ENCODE results near the gene ITPK1. TPM values are rescaled to one million over a fixed set of nuclear protein-coding genes. Genes with fewer than 3 reads are reported as not detected.

The ITPK1 gene
- total RNA-seq, 1 donor from 2014 or later, result 66.9 TPM

GRCh38 chr14:92954933-92955332 lies 160.8 kb downstream of the ITPK1 start:
- H3K9me3 Mint-ChIP-seq, result no peaks in the 10 kb centered on the region
- no peak for DNase-seq (ENCODE audit: low spot score)

DNA sequence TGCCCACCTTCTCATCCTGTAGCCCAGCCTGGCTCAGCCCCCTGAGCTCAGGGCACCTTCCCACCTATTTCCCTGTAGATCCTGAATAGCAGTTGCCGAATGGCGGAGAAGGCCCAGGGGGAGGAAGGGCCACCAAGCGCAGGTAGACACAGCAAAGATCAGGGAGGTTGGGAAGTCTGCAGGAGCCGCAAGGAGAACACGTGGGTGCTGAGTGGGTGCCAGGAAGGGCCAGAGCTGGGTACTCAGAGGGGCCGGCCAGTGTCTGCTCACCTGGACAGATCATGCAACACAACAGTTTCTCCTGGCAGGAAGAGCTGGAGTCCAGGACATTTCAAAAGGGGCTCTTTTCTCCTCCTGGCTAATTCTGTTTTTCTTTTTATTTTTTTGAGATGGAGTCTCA lies 162.2 kb downstream of the ITPK1 start:
- peaks cover 10% of the 10 kb centered on the region for H3K36me3 Mint-ChIP-seq (ENCODE audit: low read depth)
- H3K4me1 Mint-ChIP-seq (ENCODE audit: low read depth), result peaks cover 3% of the 10 kb centered on the region
- no peak overlapping the region for H3K27ac Mint-ChIP-seq
- H3K27me3 Mint-ChIP-seq (ENCODE audit: low read depth), result no peaks in the 10 kb centered on the region
- no peak for DNase-seq (ENCODE audit: low spot score)
- no peaks in the 10 kb centered on the region for H3K9me3 Mint-ChIP-seq
- no peak overlapping the region for H3K4me3 Mint-ChIP-seq (ENCODE audit: low read depth)
- intact Hi-C loops (cut with micrococcal nuclease), result no loop called here

More at GRCh38 chr14:92954933-92955332, 160.8 kb downstream of the ITPK1 start:
- intact Hi-C loops (cut with micrococcal nuclease), result no loop called here
- Mint-ChIP-seq H3K27ac (no peak overlapping the region), H3K36me3 (ENCODE audit: low read depth) (peaks cover 5% of the 10 kb centered on the region), H3K4me3 (ENCODE audit: low read depth) (no peak overlapping the region), H3K27me3 (ENCODE audit: low read depth) (no peaks in the 10 kb centered on the region), H3K4me1 (ENCODE audit: low read depth) (peaks cover 3% of the 10 kb centered on the region)

GRCh38 chr14:92952481-92953298 lies 163.0 kb downstream of the ITPK1 start:
- Mint-ChIP-seq H3K4me1 (ENCODE audit: low read depth) (peaks cover 3% of the 10 kb centered on the region), H3K9me3 (no peaks in the 10 kb centered on the region), H3K36me3 (ENCODE audit: low read depth) (peaks cover 10% of the 10 kb centered on the region), H3K4me3 (ENCODE audit: low read depth) (no peak overlapping the region), H3K27ac (no peak overlapping the region), H3K27me3 (ENCODE audit: low read depth) (no peaks in the 10 kb centered on the region)
- no peak for DNase-seq (ENCODE audit: low spot score)
- intact Hi-C loops (cut with micrococcal nuclease), result loop anchor here (1.0 kb wide), 1 partner anchor 187 kb away; no protein-coding TSS in a partner anchor

DNA sequence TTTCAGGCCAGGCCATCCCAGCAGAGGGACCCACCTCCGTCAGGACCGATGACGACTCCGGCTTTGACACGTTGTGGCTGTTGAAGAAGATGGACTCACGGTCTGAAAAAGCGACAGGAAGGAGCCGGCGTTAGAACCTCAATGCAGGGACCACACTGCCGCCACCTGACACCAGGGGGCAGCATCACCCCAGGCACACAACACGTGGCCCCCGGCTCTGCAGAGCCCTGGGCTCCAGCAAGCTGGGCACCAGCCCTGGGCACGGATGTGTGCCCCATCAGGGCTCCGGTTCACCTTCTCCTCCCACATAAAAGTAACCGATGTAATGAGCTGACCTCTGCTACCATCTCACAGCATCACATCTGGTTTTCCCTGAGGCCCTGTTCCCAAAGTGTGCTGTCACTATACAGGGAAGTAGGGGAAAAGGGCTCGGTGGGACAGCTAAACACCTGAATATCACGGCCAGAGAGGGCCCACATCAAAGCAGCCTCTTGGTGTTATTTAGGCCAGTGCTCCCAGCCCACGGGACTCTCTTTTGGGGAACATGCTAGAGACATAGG lies 163.7 kb downstream of the ITPK1 start:
- Mint-ChIP-seq H3K27ac (no peak overlapping the region), H3K9me3 (no peaks in the 10 kb centered on the region), H3K4me1 (ENCODE audit: low read depth) (peaks cover 3% of the 10 kb centered on the region), H3K36me3 (ENCODE audit: low read depth) (peaks cover 10% of the 10 kb centered on the region), H3K27me3 (ENCODE audit: low read depth) (no peaks in the 10 kb centered on the region), H3K4me3 (ENCODE audit: low read depth) (no peak overlapping the region)
- intact Hi-C loops (cut with micrococcal nuclease), result loop anchor here (1.0 kb wide), 1 partner anchor 187 kb away; no protein-coding TSS in a partner anchor
- peak; percentile 70 for DNase-seq (ENCODE audit: low spot score)

DNA sequence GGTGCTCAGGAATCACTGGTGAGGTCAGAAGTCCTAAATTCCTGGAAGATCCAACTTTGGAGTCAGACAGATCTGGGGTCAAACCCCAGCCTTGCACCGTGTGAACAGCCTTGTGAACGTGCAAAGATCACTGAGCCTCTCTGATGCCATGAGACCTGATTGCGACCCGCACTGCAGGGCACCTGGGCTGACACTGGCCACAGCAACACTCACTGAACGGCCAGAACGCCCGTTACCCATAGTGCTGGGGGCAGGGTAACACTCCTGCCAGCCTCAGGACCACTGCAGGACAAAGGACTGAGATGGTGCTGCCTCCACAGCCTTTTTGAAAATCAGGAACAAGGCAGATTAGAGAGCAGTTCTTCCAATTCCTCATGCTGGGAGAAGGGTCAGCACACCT lies 164.5 kb downstream of the ITPK1 start:
- DNase-seq (ENCODE audit: low spot score), result no peak
- Mint-ChIP-seq H3K9me3 (no peaks in the 10 kb centered on the region), H3K4me3 (ENCODE audit: low read depth) (no peak overlapping the region), H3K4me1 (ENCODE audit: low read depth) (peaks cover 3% of the 10 kb centered on the region), H3K36me3 (ENCODE audit: low read depth) (peaks cover 10% of the 10 kb centered on the region), H3K27ac (no peak overlapping the region), H3K27me3 (ENCODE audit: low read depth) (no peaks in the 10 kb centered on the region)
- intact Hi-C loops (cut with micrococcal nuclease), result no loop called here

DNA sequence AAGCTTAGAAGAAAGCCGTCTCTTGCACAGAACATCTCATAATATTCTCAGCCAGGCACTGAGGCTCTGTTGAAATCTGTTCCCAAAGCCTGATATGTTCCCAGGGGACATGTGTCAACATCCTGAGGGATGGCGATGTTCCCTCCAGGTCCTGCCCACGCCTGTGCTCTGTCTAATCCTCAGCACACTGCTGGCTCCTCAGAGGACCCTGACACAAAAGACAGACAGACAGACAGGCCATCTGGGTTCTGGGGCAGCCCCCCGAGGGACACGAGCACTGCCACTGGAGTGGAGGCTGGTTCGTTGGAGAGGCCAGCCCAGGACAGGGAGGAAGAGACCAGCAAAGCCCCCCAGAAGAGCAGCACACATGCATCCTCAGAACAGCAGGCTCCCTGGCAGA lies 165.0 kb downstream of the ITPK1 start:
- no peak for DNase-seq (ENCODE audit: low spot score)
- H3K4me1 Mint-ChIP-seq (ENCODE audit: low read depth), result peaks cover 3% of the 10 kb centered on the region
- no peak overlapping the region for H3K27ac Mint-ChIP-seq
- no peak overlapping the region for H3K4me3 Mint-ChIP-seq (ENCODE audit: low read depth)
- peaks cover 10% of the 10 kb centered on the region for H3K36me3 Mint-ChIP-seq (ENCODE audit: low read depth)
- no peaks in the 10 kb centered on the region for H3K9me3 Mint-ChIP-seq
- no peaks in the 10 kb centered on the region for H3K27me3 Mint-ChIP-seq (ENCODE audit: low read depth)
- intact Hi-C loops (cut with micrococcal nuclease), result no loop called here

DNA sequence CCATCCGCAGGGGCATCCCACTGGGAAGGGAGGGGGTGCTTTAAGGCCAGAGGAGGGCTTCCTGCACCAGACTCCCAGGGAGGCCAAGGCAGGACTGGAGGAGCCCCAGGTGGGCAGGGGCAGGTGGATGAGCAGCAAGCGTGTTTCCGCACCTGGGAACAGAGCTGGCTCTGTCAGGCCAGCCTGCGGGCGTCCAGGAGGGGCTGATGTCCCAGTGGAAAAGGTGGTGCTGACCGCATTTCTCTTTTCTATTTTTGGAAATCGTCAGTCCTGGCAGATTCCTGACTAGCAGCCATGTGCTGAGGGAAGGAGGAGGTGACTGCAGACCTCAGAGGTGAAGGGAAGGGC lies 165.6 kb downstream of the ITPK1 start:
- Mint-ChIP-seq H3K27ac (no peak overlapping the region), H3K27me3 (ENCODE audit: low read depth) (no peaks in the 10 kb centered on the region), H3K4me1 (ENCODE audit: low read depth) (peaks cover 3% of the 10 kb centered on the region), H3K36me3 (ENCODE audit: low read depth) (peaks cover 10% of the 10 kb centered on the region), H3K4me3 (ENCODE audit: low read depth) (no peak overlapping the region), H3K9me3 (no peaks in the 10 kb centered on the region)
- intact Hi-C loops (cut with micrococcal nuclease), result no loop called here
- no peak for DNase-seq (ENCODE audit: low spot score)

GRCh38 chr14:92949496-92950192 lies 166.1 kb downstream of the ITPK1 start:
- Mint-ChIP-seq H3K36me3 (ENCODE audit: low read depth) (peaks cover 10% of the 10 kb centered on the region), H3K9me3 (no peaks in the 10 kb centered on the region), H3K27ac (no peak overlapping the region), H3K27me3 (ENCODE audit: low read depth) (no peaks in the 10 kb centered on the region), H3K4me1 (ENCODE audit: low read depth) (peaks cover 3% of the 10 kb centered on the region), H3K4me3 (ENCODE audit: low read depth) (no peak overlapping the region)
- intact Hi-C loops (cut with micrococcal nuclease), result no loop called here
- DNase-seq (ENCODE audit: low spot score), result no peak

DNA sequence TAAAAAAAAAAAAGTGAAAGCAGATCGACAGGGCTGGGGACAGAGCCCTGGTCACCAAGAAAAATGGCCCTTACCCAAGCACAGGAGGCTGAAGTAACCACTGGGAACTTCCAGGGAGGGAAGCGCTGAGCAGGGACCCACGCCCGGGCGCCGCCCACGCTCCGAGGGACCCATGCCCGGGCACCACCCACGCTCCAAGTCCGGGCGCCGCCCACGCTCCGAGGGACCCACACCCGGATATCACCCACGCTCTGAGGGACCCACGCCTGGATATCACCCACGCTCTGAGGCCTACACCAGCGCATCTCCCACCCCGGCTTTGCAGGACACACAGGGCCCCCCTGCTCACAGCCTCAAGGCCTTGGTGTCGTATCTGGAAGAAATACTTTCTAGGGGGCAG lies 167.1 kb downstream of the ITPK1 start:
- Mint-ChIP-seq H3K4me1 (ENCODE audit: low read depth) (peaks cover 3% of the 10 kb centered on the region), H3K4me3 (ENCODE audit: low read depth) (no peak overlapping the region), H3K27ac (no peak overlapping the region), H3K36me3 (ENCODE audit: low read depth) (peaks cover 10% of the 10 kb centered on the region), H3K9me3 (no peaks in the 10 kb centered on the region), H3K27me3 (ENCODE audit: low read depth) (no peaks in the 10 kb centered on the region)
- DNase-seq (ENCODE audit: low spot score), result no peak
- intact Hi-C loops (cut with micrococcal nuclease), result no loop called here

- Mint-ChIP-seq H3K27me3 (ENCODE audit: low read depth) (no peaks in the 10 kb centered on the region), H3K4me1 (ENCODE audit: low read depth) (peaks cover 2% of the 10 kb centered on the region), H3K36me3 (ENCODE audit: low read depth) (peaks cover 9% of the 10 kb centered on the region), H3K27ac (no peak overlapping the region), H3K9me3 (no peaks in the 10 kb centered on the region), H3K4me3 (ENCODE audit: low read depth) (no peak overlapping the region)
- DNase-seq (ENCODE audit: low spot score), result no peak
- intact Hi-C loops (cut with micrococcal nuclease), result no loop called here
Observed at GRCh38 chr14:92946847-92947545, 168.7 kb downstream of the ITPK1 start.

DNA sequence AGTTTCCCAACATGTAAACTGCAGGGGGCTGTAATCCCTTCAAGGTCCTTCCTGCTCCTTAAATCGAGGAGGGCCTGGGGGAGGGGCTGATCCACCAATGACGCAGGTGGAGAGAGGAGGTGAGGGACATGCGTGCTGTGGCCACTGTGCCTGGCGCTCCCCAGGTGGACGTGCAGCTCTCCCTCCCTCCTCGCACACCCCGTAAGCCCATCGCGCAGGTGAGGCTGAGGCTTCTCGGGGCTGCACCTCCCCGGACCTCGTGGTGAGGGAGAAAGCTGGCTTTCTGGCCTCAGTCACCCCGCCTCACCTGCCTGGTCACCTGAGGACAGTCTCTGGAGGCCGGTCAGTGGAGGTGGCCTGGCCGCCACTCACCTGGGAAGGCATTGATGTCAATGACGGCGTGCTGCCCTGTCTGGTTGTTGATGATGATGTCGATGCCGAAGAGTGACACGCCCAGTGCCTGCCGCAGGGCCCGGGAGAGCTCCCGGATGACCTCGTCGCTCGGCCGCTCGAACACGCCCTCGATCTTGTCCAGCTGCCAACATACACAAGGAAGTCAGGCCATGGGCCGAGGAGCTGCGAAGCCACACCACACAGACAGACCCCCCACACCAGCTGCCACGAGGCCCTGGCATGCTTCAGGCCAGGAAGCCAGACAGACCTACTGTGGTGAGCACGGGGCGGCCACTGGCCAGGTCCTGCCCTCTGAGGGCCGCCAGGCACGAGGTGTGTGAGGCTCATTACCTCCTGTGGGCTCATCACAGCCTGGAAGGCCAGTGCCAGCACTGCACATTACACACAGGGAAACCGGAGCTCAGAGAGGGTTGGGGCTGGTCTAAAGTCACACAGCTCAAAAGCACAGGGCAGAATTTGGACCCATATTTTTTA lies 169.5 kb downstream of the ITPK1 start:
- Mint-ChIP-seq H3K4me3 (ENCODE audit: low read depth) (no peak overlapping the region), H3K36me3 (ENCODE audit: low read depth) (peaks cover 6% of the 10 kb centered on the region), H3K4me1 (ENCODE audit: low read depth) (no peaks in the 10 kb centered on the region), H3K27ac (no peak overlapping the region), H3K9me3 (no peaks in the 10 kb centered on the region), H3K27me3 (ENCODE audit: low read depth) (no peaks in the 10 kb centered on the region)
- intact Hi-C loops (cut with micrococcal nuclease), result no loop called here
- no peak for DNase-seq (ENCODE audit: low spot score)

DNA sequence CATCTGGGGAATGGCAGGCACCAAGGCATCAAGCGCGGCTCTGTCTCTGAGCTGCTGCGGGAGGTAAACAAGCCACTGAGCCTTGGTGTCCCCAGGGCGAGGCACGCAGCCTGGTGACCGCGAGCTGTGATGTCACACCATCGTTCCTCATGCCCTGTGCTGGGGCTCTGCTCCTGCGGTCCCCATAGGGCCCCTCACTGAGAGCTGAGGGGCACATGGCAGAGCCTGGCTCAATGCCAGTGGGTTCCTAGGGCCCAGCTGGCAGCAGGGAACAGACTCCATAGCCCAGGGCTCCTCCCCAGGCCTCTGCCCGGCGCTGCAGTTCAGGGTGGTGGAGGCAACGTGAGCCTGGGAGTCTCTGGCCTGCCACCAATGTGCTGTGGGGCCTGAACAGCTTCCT lies 170.2 kb downstream of the ITPK1 start:
- Mint-ChIP-seq H3K27ac (no peak overlapping the region), H3K27me3 (ENCODE audit: low read depth) (no peaks in the 10 kb centered on the region), H3K9me3 (no peaks in the 10 kb centered on the region), H3K36me3 (ENCODE audit: low read depth) (peaks cover 6% of the 10 kb centered on the region), H3K4me3 (ENCODE audit: low read depth) (no peak overlapping the region), H3K4me1 (ENCODE audit: low read depth) (no peaks in the 10 kb centered on the region)
- intact Hi-C loops (cut with micrococcal nuclease), result no loop called here
- DNase-seq (ENCODE audit: low spot score), result no peak

Measured in activated T-helper 2 cell treated with anti-CD3 and anti-CD28 coated beads, Interferon-gamma antibody, Interleukin-2, Interleukin-4, amounts not matched to agents 10 μg/mL and 5 μg/mL and 100 μg/mL, durations not matched to agents 14 hours and 24 hours and 36 hours (primary cell).